Fibroblast of skin of back (primary cell): ENCODE measurements around the gene NDUFA8.

Source experiments
- DNase-seq: peaks from one replicate; pipeline ENCODE4 v3.0.0-alpha.2; 2013

NDUFA8 gene

GRCh38 chr9:122134822-122135528, 24.6 kb downstream of the NDUFA8 start:
- DNase-seq: peak; percentile 45

- no peak for DNase-seq
Observed at GRCh38 chr9:122133984-122134535, 25.5 kb downstream of the NDUFA8 start.

- DNase-seq: no peak
Observed at GRCh38 chr9:122133263-122133983, 26.2 kb downstream of the NDUFA8 start.

GRCh38 chr9:122132539-122132938, 27.0 kb downstream of the NDUFA8 start:
- no peak for DNase-seq

GRCh38 chr9:122131401-122132001, 28.1 kb downstream of the NDUFA8 start:
- no peak for DNase-seq

- no peak for DNase-seq
Observed at GRCh38 chr9:122130837-122131236, 28.7 kb downstream of the NDUFA8 start.

- no peak for DNase-seq
Observed at GRCh38 chr9:122129969-122130368, 29.6 kb downstream of the NDUFA8 start.

- DNase-seq: no peak
Observed at GRCh38 chr9:122128969-122129343, 30.6 kb downstream of the NDUFA8 start.

GRCh38 chr9:122128007-122128968, 31.3 kb downstream of the NDUFA8 start:
- no peak for DNase-seq

GRCh38 chr9:122127396-122127798, 32.2 kb downstream of the NDUFA8 start:
- no peak for DNase-seq

GRCh38 chr9:122126331-122127261, 33.0 kb downstream of the NDUFA8 start:
- peak; percentile 86 for DNase-seq

GRCh38 chr9:122125509-122126330, 33.9 kb downstream of the NDUFA8 start:
- no peak for DNase-seq

GRCh38 chr9:122125158-122125508, 34.4 kb downstream of the NDUFA8 start:
- DNase-seq: peak; percentile 73

- no peak for DNase-seq
Observed at GRCh38 chr9:122124528-122124927, 35.1 kb downstream of the NDUFA8 start.

GRCh38 chr9:122124048-122124447, 35.5 kb downstream of the NDUFA8 start:
- DNase-seq: no peak

GRCh38 chr9:122122903-122123632, 36.5 kb downstream of the NDUFA8 start:
- DNase-seq: peak; percentile 62

GRCh38 chr9:122122468-122122867, 37.1 kb downstream of the NDUFA8 start:
- DNase-seq: no peak

- DNase-seq: no peak
Observed at GRCh38 chr9:122121931-122122330, 37.6 kb downstream of the NDUFA8 start.

- no peak for DNase-seq
Observed at GRCh38 chr9:122121391-122121790, 38.2 kb downstream of the NDUFA8 start.
